Prostate gland (tissue), 2 donors: ENCODE data around the gene SNED1.

ENCODE experiments used
- POLR2A ChIP-seq: fragments of 450-650 bp; IDR thresholded peaks from one replicate; pipeline ENCODE4 v1.6.1; 2016; ENCODE audit warnings: antibody characterized with exemption, mild to moderate bottlenecking
- TF ChIP-seq, protein P1 (sequence below), 4 experiments: fragments of 200-600 bp in 2 of 4; fragments of 450-650 bp in 2 of 4; sonication (generic) in 2 of 4; IDR thresholded peaks; 1 replicate in 3 of 4; 2 replicates in 1 of 4; pipeline ENCODE4 v1.5.1; 2016 to 2019; ENCODE audit warnings: antibody characterized with exemption in 4 of 4, mild to moderate bottlenecking in 2 of 4, moderate library complexity in 2 of 4

DNA sequence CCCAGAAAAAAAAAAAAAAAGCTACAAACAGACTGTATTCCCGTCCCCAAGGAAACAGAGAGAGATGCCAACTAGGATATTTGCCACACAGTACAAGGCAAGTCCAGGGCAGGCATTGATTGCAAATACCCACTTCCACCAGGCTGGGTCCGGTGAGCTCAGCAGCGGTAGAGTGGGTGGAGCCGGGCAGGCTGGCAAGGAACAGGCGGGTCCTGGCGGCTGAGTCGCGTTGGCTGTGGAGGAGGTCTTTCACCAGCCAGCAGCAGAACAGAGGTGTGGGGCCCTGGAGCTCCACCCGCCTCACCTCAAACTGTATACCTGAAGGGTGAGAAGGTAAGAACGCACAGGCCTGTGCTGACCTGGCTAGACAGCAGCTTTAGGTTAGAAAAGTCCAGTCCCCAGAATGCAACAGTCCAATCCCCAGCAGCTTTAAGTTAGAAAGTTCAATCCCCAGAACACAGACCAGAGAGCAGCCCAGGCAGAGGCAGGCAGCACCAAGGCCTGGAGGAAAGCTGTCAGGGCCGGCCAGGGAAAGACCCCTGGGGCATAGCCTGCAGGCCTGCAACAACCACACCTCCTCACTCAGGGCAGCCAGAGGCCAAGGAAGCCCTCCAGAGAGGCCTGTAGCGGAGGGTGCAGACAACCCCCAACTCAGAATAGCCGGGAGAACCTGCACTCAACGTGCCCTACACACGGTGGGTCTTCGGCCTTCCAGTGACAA, 125.6 kb downstream of the SNED1 start:
- TF ChIP-seq, protein P1, sequence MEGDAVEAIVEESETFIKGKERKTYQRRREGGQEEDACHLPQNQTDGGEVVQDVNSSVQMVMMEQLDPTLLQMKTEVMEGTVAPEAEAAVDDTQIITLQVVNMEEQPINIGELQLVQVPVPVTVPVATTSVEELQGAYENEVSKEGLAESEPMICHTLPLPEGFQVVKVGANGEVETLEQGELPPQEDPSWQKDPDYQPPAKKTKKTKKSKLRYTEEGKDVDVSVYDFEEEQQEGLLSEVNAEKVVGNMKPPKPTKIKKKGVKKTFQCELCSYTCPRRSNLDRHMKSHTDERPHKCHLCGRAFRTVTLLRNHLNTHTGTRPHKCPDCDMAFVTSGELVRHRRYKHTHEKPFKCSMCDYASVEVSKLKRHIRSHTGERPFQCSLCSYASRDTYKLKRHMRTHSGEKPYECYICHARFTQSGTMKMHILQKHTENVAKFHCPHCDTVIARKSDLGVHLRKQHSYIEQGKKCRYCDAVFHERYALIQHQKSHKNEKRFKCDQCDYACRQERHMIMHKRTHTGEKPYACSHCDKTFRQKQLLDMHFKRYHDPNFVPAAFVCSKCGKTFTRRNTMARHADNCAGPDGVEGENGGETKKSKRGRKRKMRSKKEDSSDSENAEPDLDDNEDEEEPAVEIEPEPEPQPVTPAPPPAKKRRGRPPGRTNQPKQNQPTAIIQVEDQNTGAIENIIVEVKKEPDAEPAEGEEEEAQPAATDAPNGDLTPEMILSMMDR (IDR thresholded peaks at IDR 0.05): peak in 1 of 4 experiments; percentile 28
- TF ChIP-seq POLR2A: no peak
